IPS-15b (cell line): Measurements from ENCODE around the gene ZMYND10.
A peak's percentile ranks its signal among the peaks of the same experiment; 100 is the strongest.

Experiments
- H3K27me3 ChIP-seq: one replicate; pipeline ENCODE4 v1.6.1; 2013; ENCODE audit warnings: low read length; ENCODE audit not compliant: control insufficient read depth, insufficient read depth
- H3K36me3 ChIP-seq: one replicate; pipeline ENCODE4 v1.6.1; 2013; ENCODE audit warnings: low read length; ENCODE audit not compliant: control insufficient read depth, insufficient read depth
- H3K4me1 ChIP-seq: one replicate; pipeline ENCODE4 v1.6.1; 2013; ENCODE audit warnings: mild to moderate bottlenecking, low read length; ENCODE audit not compliant: control insufficient read depth, insufficient read depth
- H3K4me3 ChIP-seq: one replicate; pipeline ENCODE4 v1.5.1; 2013; ENCODE audit warnings: low read depth, low read length
- H3K9ac ChIP-seq: one replicate; pipeline ENCODE4 v1.6.1; 2013; ENCODE audit warnings: low read depth, mild to moderate bottlenecking, low read length
- H3K9me3 ChIP-seq: one replicate; pipeline ENCODE4 v1.6.1; 2013; ENCODE audit warnings: mild to moderate bottlenecking, low read length; ENCODE audit not compliant: control insufficient read depth, insufficient read depth

The ZMYND10 gene

DNA sequence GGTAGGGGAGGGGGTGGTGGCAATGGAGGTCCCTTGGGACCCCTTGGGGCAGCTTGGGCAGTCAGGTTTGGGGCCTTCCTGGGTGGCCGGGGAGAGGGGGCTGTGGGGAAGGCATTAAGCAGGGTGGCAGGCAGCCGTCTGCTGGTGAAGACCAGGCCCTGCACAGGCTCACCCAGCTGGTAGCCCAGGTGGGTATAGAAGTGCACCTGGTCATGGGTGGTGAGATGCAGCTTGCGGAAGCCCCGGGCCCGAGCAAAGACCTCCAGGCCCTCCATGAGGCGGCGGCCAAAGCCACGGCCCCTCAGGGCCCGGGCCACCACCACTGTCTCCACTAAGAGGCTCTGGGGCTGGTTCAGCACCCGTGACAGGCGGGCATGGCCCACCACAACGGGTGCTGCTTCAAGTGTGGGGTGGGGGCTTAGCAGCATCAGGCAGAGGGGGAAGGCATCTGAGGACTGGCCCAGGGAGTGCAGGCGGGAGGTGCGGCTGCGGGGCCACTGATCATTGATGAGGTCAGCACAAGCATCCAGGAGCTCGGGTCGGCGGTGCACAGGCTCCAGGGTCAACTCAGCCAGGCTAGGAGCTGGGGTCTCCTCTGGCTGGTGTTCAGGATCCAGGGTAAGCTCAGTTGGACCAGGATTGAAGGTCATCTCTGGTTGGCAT lies 48.7 kb downstream of the ZMYND10 start:
- H3K9ac ChIP-seq = no peak overlapping the region
- no peaks in the 10 kb centered on the region for H3K4me1 ChIP-seq
- no peaks in the 10 kb centered on the region for H3K9me3 ChIP-seq
- H3K36me3 ChIP-seq = peaks cover 2% of the 10 kb centered on the region
- H3K27me3 ChIP-seq = no peaks in the 10 kb centered on the region
- H3K4me3 ChIP-seq = no peak overlapping the region

DNA sequence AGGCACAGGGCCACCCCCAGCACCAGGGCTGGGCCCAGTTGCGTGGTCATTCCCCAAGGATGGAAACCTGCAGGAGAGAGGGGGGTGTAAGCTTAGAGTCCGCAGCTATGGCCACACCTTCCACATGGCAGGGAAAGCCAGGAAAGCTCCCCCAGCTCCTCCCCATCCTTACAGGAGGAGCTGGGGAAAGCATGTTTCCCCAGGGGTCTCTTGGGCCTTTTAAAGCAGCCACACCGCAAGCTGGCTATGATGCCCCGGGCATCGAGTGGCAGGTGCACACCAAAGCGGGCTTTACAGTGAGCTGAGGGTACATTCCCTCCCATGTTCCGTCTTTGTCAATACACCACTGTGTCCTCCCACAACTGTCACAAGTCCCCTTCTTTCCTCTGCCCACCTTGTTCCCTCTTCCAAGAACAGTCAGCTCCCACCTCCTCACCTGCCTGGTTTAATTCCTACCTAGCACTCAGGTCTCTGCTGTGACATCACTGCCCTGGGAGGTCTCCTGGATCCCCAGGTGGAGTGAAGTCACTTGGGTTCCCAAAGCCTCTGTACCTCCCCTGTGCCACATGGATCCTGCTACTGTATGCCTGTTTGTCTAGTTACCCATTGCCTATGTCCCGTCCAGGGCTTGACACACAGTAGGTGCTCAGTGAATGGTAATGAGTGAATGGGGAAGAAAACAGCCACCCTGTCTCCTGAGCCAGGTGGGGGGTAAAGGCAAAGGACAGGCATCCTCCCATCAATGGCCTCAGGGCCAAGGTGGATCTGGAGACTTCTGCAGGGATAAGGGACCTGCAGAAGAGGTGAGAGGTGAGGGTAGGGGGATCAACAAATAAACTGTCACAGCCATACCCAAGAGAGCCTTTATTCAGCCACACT lies 49.7 kb downstream of the ZMYND10 start:
- Histone ChIP-seq H3K27me3 (no peaks in the 10 kb centered on the region), H3K9ac (no peak overlapping the region), H3K36me3 (peaks cover 2% of the 10 kb centered on the region), H3K4me1 (no peaks in the 10 kb centered on the region), H3K9me3 (no peaks in the 10 kb centered on the region), H3K4me3 (no peak overlapping the region)

DNA sequence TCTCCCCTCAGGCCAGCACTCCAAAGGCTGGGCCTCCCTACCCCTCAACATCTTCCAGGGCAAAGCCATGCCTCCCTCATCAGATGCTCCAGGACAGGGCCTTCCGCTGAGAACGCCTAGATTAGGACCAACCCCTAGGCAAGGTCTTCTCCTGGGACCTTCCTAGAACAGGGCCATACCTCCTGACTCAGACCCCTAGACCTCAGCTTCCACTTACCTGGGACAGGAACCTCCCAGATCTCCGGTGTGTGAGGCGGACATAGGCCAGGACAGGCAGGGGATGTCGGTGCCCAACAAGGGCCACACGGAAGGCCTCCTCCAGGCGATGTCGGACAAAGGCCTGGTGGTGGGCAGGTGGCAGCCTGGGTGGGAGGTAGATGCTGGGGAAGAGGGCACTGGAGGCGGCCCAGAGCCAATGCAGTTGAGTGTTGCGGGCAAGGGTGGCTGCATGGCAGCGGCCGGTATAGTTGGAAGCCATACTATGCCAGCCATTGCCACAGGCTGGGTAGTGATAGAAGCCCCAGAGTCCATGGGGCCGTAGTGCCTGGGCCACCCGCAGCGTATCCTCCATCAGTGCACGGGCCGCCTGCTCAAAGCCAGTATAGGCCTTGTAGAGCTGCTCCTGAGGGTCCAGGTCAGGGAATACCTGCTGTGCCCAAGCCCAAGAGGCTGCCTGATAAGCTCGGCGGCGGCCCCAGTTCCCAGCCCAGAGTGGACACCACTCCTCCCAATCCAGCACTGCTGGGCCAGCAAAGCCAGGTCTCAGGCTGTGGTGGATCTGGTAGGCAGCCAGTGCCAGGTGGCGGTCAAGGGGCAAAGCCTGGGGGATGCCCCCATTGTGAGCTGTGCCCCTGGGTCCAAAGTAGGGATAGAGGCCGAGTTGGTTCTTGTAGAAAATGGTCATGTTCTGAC lies 50.8 kb downstream of the ZMYND10 start:
- no peak overlapping the region for H3K9ac ChIP-seq
- peaks cover 12% of the 10 kb centered on the region for H3K36me3 ChIP-seq
- H3K4me3 ChIP-seq = no peak overlapping the region
- H3K9me3 ChIP-seq = no peaks in the 10 kb centered on the region
- no peaks in the 10 kb centered on the region for H3K4me1 ChIP-seq
- no peaks in the 10 kb centered on the region for H3K27me3 ChIP-seq

DNA sequence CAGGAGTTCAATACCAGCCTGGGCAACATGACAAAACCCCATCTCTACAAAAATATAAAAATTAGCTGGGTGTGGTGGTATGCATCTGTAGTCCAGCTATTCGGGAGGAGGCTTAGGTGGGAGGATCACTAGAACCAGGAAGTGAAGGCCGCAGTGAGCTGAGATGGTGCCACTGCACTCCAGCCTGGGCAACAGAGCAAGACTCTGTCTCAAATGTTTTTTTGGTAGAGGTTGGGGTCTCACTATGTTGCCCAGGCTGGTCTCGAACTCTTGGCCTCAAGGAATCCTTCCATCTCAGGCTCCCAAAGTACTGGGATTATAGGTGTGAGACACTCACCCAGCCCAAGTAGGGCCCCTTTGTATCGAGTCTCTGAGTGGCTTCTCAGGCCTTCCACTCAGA lies 51.4 kb downstream of the ZMYND10 start:
- Histone ChIP-seq H3K9ac (no peak overlapping the region), H3K36me3 (peaks cover 18% of the 10 kb centered on the region), H3K4me1 (no peaks in the 10 kb centered on the region), H3K4me3 (no peak overlapping the region), H3K27me3 (no peaks in the 10 kb centered on the region), H3K9me3 (no peaks in the 10 kb centered on the region)

DNA sequence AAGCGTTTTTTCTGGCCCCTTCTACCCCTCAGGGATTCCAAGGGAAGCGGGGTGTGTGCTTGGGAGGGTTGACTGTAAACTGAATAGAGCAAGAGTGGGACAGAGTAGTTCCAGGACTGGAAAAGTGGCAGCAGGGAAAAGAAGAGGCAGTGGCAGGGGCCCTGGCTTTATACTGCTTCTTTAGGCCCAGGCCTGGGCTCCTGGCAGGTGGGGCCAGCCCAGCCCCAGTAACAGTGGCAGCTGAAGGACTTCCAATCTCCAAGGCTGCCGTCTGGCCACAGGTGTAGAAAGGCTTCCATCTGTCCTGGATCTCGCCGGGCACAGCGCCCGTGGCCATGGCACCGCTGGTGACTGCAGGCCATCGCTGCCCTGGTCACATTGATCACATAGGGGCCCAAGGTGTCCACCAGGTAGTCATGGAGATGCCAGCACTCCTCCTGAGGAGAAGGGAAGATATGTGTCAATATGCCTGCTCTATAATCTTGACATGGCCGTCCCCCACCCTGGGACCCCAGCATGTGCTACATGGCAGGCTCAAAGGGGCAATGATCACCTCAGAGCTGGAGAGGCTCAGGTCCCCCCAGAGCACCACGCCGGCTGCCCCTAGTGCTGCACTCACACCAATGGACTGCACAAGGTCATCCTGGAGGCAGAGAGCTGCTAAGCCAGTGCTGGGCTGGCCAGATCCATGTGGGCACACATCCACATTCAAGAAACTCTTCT lies 52.3 kb downstream of the ZMYND10 start:
- Histone ChIP-seq H3K9me3 (no peaks in the 10 kb centered on the region), H3K4me1 (no peaks in the 10 kb centered on the region), H3K4me3 (no peak overlapping the region), H3K36me3 (peaks cover 27% of the 10 kb centered on the region), H3K9ac (peak overlapping the region; percentile 71), H3K27me3 (no peaks in the 10 kb centered on the region)

DNA sequence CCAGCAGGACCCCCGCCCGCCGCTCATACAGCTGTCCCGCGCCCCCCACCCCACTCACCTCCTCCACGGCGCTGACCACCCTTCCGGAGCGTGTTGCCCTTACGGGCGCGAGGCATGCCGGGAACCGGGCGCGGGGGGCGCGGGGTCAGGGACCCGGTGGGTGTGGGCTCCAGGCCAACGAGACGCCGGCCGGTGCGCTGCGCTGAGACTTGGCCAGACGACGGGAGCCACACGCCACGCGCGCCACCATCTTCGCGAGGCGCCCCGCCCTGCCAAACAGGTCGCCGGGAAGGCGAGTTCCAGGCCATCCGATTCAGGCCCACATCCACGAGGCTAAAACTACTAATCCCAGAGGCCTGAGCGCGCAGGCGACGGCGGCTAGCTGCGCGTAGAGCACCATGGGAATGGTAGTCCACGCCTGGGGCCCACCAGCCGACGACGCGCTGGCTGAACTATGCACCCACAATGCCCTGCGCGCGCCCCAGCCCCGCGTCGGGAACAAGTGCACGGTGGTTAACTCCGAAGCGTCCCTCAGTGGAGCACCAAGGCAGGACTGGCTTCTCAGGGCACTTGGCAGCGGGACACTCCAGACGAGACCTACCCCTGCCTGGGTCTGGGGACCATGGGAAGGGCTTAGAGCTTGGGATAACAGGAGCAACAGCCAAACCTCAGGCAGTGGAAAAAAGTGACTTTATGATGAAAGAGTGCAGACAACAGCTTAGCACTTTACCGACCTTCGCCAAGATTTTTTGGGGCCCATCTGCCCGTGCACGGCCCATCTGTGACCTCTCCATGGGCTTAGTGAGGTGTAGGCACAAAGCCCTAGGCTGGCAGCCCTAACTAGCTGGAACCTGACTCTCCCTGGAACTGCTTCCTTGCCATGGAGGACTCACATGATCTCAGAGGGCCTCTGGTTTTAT lies 53.1 kb downstream of the ZMYND10 start, which contains the start of gene IFRD2:
IFRD2 (minus strand) TSS at position 271 of the 920 bp plus-strand sequence; CDS start at position 116, 155 bp downstream.
- H3K4me3 ChIP-seq = peak within 1 kb of the TSS; percentile 93
- no peaks in the 10 kb centered on the region for H3K4me1 ChIP-seq
- no peaks in the 10 kb centered on the region for H3K9me3 ChIP-seq
- H3K9ac ChIP-seq = peak within 1 kb of the TSS; percentile 71
- peaks cover 34% of the 10 kb centered on the region for H3K36me3 ChIP-seq
- no peaks in the 10 kb centered on the region for H3K27me3 ChIP-seq
